GM12878 (cell line): ENCODE results near the gene LYPD4. TPM values are rescaled to one million over a fixed set of nuclear protein-coding genes. Genes with fewer than 3 reads are reported as not detected.

Experiments used
- ASH2L ChIP-seq: fragments of 300-600, 200-600 bp; sonication (generic); IDR thresholded peaks from 2 replicates; pipeline ENCODE4 v1.6.1; 2017; ENCODE audit warnings: low read depth, mild to moderate bottlenecking, borderline replicate concordance
- BACH1 ChIP-seq: fragments of 450-650 bp; IDR thresholded peaks from 2 replicates; pipeline ENCODE4 v1.6.1; 2017; ENCODE audit warnings: mild to moderate bottlenecking, borderline replicate concordance
- CREB1 ChIP-seq: IDR thresholded peaks from 2 replicates; pipeline ENCODE4 v1.6.1; 2012; ENCODE audit warnings: low read depth, mild to moderate bottlenecking, inconsistent platforms
- E2F4 ChIP-seq: IDR thresholded peaks from 2 replicates; pipeline ENCODE4 v1.6.1; 2012; ENCODE audit warnings: low read depth, low read length, improper control_type of control experiment
- HCFC1 ChIP-seq: fragments of 150-350 bp; IDR thresholded peaks from 2 replicates; pipeline ENCODE4 v1.6.1; 2014; ENCODE audit warnings: low read length
- HDAC6 ChIP-seq: fragments of 200-600 bp; sonication (generic); IDR thresholded peaks from one replicate; pipeline ENCODE4 v1.8.0; 2017; ENCODE audit warnings: antibody characterized with exemption; ENCODE audit not compliant: unreplicated experiment
- IKZF1 ChIP-seq: fragments of 450-650 bp; conservative IDR thresholded peaks from 2 replicates; pipeline ENCODE4 v1.6.1; 2017; ENCODE audit warnings: antibody characterized with exemption, mild to moderate bottlenecking
- IRF4 ChIP-seq: IDR thresholded peaks from 2 replicates; pipeline ENCODE4 v1.6.1; 2011; ENCODE audit warnings: low read depth, low read length
- KLF5 ChIP-seq: fragments of 450-650 bp; IDR thresholded peaks from 2 replicates; pipeline ENCODE4 v1.6.1; 2014; ENCODE audit warnings: mild to moderate bottlenecking; ENCODE audit not compliant: partially characterized antibody
- MEF2B ChIP-seq: fragments of 450-650 bp; IDR thresholded peaks from 2 replicates; pipeline ENCODE4 v1.6.1; 2018; ENCODE audit warnings: mild to moderate bottlenecking, moderate library complexity; ENCODE audit not compliant: partially characterized antibody, poor library complexity, severe bottlenecking
- MTA3 ChIP-seq: IDR thresholded peaks from 2 replicates; pipeline ENCODE4 v1.6.1; 2012; ENCODE audit warnings: low read length, inconsistent platforms, borderline replicate concordance
- NFXL1 ChIP-seq: fragments of 450-650 bp; IDR thresholded peaks from 2 replicates; pipeline ENCODE4 v1.6.1; 2017; ENCODE audit warnings: antibody characterized with exemption, mild to moderate bottlenecking, borderline replicate concordance
- RCOR1 ChIP-seq: conservative IDR thresholded peaks from 2 replicates; pipeline ENCODE4 v1.6.1; 2012; ENCODE audit warnings: low read depth, low read length, improper control_type of control experiment
- RFX5 ChIP-seq: IDR thresholded peaks from 2 replicates; pipeline ENCODE4 v1.6.1; 2011; ENCODE audit warnings: low read depth, low read length, improper control_type of control experiment
- RUNX3 ChIP-seq: IDR thresholded peaks from 2 replicates; pipeline ENCODE4 v1.6.1; 2012; ENCODE audit warnings: low read length, inconsistent platforms
- SREBF1 ChIP-seq: IDR thresholded peaks from 2 replicates; pipeline ENCODE4 v1.6.1; 2012; ENCODE audit warnings: mild to moderate bottlenecking, low read length
- SREBF2 ChIP-seq: IDR thresholded peaks from 2 replicates; pipeline ENCODE4 v1.6.1; 2012; ENCODE audit warnings: mild to moderate bottlenecking, low read length
- SRF ChIP-seq, 2 experiments: IDR thresholded peaks; 2 replicates each; pipeline ENCODE4 v1.6.1; 2011; ENCODE audit warnings: low read depth in 2 of 2, low read length in 2 of 2, mild to moderate bottlenecking in 1 of 2, moderate library complexity in 1 of 2
- TBL1XR1 ChIP-seq: IDR thresholded peaks from 2 replicates; pipeline ENCODE4 v1.6.1; 2012; ENCODE audit warnings: low read depth, low read length, improper control_type of control experiment
- ZNF24 ChIP-seq: fragments of 450-650 bp; IDR thresholded peaks from 2 replicates; pipeline ENCODE4 v1.6.1; 2017; ENCODE audit warnings: antibody characterized with exemption, mild to moderate bottlenecking
- ZSCAN29 ChIP-seq: fragments of 450-650 bp; IDR thresholded peaks from 2 replicates; pipeline ENCODE4 v1.6.1; 2017; ENCODE audit warnings: mild to moderate bottlenecking, moderate library complexity
- polyA plus RNA-seq, 11 experiments: library from polyadenylated mRNA; depleted of rRNA in 4 of 11; unstranded in 6 of 11; stranded (reverse) in 5 of 11; fragments of >200 nt; fragmentation: Nextera tagmentation in 4 of 11; fragmentation: Illumina TruSeq in 1 of 11; extraction: Ambion mirVana in 4 of 11; extraction: Trizol in 1 of 11; gene quantifications; 1 replicate in 1 of 11; 2 replicates in 10 of 11; pipeline versions ENCODE4 v1.2.1 to v1.2.3, GENCODE V29; 2011 to 2016; ENCODE audit warnings: inconsistent platforms in 2 of 11, missing spikeins in 2 of 11, low read depth in 1 of 11
- total RNA-seq, 4 experiments: library from RNA; depleted of rRNA in 3 of 4; stranded (reverse); fragments of >200 nt in 3 of 4; fragmentation: Illumina TruSeq in 1 of 4; extraction: Trizol in 1 of 4; gene quantifications; 2 replicates each; pipeline versions ENCODE4 v1.2.1 to v1.2.3, GENCODE V29; 2013 to 2021
- TF ChIP-seq, protein P1 (sequence below): fragments of 150-350 bp; IDR thresholded peaks from 2 replicates; pipeline ENCODE4 v1.6.1; 2016; ENCODE audit warnings: low read depth, low read length
- TF ChIP-seq, protein P2 (sequence below): IDR thresholded peaks from 2 replicates; pipeline ENCODE4 v1.6.1; 2011; ENCODE audit warnings: low read depth, mild to moderate bottlenecking, low read length, moderate library complexity, borderline replicate concordance; ENCODE audit errors: extremely low read depth
- TF ChIP-seq, protein P3 (sequence below): fragments of 450-650 bp; conservative IDR thresholded peaks from 2 replicates; pipeline ENCODE4 v1.6.1; 2017; ENCODE audit warnings: mild to moderate bottlenecking, moderate library complexity

LYPD4 gene
- total and polyA plus RNA-seq, 10 of the 15 experiments (the other 5 are each of a cell fraction or from before 2014, with no cell fraction given): not detected

DNA sequence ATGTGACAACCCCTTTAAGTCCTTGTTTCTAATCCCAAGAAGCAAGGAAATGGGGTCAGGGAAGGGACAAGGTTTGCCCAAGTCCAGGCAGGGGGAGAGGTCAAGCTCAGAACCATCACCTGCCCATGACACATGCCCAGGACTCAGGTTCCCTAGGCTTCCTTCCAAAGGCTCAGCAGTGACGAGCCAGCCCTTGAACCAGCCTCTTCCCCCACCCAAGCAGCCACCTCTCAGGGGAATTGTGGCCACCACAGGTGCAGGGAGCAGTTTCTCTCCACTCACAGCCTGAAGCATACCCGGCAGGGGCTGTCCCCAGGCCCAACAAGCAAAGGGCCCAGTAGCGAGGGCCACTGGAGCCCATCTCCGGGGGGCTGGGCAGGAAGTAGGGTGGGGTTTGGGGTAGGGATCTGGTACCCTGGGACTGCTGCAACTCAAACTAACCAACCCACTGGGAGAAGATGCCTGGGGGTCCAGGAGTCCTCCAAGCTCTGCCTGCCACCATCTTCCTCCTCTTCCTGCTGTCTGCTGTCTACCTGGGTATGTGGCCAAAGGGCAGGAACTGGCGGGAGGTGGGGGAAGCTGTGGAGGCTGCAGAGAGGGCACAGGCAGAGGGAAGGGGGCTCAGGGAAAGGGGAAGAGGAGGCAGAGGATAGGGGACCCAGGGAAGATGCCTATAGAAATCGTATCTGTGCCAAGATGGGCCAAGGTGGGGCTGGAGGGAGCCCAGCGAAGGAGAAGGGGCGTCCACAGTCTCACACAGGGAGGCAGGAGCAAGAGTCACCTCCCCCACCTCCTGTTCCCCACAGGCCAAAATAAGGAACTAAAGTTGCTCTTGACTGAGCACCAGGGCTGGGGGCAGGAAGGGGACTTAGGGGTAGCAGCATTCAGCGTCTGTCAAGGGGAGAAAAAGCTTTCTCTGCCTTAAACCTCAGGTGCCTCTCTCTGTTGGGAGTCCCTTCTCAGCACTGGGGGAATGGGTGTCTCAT, 32.7 kb upstream of the LYPD4 start, which contains the start of gene CD79A (continued):
- TF ChIP-seq, protein P1, sequence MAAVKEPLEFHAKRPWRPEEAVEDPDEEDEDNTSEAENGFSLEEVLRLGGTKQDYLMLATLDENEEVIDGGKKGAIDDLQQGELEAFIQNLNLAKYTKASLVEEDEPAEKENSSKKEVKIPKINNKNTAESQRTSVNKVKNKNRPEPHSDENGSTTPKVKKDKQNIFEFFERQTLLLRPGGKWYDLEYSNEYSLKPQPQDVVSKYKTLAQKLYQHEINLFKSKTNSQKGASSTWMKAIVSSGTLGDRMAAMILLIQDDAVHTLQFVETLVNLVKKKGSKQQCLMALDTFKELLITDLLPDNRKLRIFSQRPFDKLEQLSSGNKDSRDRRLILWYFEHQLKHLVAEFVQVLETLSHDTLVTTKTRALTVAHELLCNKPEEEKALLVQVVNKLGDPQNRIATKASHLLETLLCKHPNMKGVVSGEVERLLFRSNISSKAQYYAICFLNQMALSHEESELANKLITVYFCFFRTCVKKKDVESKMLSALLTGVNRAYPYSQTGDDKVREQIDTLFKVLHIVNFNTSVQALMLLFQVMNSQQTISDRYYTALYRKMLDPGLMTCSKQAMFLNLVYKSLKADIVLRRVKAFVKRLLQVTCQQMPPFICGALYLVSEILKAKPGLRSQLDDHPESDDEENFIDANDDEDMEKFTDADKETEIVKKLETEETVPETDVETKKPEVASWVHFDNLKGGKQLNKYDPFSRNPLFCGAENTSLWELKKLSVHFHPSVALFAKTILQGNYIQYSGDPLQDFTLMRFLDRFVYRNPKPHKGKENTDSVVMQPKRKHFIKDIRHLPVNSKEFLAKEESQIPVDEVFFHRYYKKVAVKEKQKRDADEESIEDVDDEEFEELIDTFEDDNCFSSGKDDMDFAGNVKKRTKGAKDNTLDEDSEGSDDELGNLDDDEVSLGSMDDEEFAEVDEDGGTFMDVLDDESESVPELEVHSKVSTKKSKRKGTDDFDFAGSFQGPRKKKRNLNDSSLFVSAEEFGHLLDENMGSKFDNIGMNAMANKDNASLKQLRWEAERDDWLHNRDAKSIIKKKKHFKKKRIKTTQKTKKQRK: no peak
- TF ChIP-seq MEF2B (peak; percentile 100), E2F4 (no peak), NFXL1 (no peak), CREB1 (peak; percentile 64), HCFC1 (no peak), IRF4 (no peak; the same call in 1 of the 2 replicates), ZNF24 (no peak), SREBF1 (no peak), RCOR1 (peak; percentile 3; the same call in 1 of the 2 replicates), MTA3 (no peak; the same call in 1 of the 2 replicates), ZSCAN29 (no peak), KLF5 (no peak), TBL1XR1 (peak; percentile 87), ASH2L (no peak), RUNX3 (peak; percentile 94), HDAC6 (no peak), RFX5 (no peak), SRF (IDR thresholded peaks at IDR 0.05; ENCODE audit: low read depth in 2 of 2, low read length in 2 of 2) (no peak), BACH1 (no peak), SREBF2 (no peak), IKZF1 (peak; percentile 95)
- TF ChIP-seq, protein P2, sequence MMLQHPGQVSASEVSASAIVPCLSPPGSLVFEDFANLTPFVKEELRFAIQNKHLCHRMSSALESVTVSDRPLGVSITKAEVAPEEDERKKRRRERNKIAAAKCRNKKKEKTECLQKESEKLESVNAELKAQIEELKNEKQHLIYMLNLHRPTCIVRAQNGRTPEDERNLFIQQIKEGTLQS: no peak
- TF ChIP-seq, protein P3, sequence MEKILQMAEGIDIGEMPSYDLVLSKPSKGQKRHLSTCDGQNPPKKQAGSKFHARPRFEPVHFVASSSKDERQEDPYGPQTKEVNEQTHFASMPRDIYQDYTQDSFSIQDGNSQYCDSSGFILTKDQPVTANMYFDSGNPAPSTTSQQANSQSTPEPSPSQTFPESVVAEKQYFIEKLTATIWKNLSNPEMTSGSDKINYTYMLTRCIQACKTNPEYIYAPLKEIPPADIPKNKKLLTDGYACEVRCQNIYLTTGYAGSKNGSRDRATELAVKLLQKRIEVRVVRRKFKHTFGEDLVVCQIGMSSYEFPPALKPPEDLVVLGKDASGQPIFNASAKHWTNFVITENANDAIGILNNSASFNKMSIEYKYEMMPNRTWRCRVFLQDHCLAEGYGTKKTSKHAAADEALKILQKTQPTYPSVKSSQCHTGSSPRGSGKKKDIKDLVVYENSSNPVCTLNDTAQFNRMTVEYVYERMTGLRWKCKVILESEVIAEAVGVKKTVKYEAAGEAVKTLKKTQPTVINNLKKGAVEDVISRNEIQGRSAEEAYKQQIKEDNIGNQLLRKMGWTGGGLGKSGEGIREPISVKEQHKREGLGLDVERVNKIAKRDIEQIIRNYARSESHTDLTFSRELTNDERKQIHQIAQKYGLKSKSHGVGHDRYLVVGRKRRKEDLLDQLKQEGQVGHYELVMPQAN: 0 out of 2 replicates have a peak, but pooled peaks have one; percentile 20
